IPS DF 19.7 (cell line): ENCODE results near the gene TAF1B.

Experiments
- DNase-seq: peaks from one replicate; pipeline ENCODE4 v3.0.0-alpha.2; 2013; ENCODE audit warnings: low read depth, low spot score

TAF1B gene

GRCh38 chr2:9807555-9808305 lies 35.5 kb upstream of the TAF1B start:
- DNase-seq: no peak

- no peak for DNase-seq
These were observed 34.8 kb upstream of the TAF1B start for GRCh38 chr2:9808334-9809063.

- DNase-seq: no peak
These were observed 34.3 kb upstream of the TAF1B start for GRCh38 chr2:9809064-9809356.

- DNase-seq: no peak
These were observed 33.7 kb upstream of the TAF1B start for GRCh38 chr2:9809448-9810088.

- DNase-seq: no peak
These were observed 32.1 kb upstream of the TAF1B start for GRCh38 chr2:9811216-9811615.

- no peak for DNase-seq
These were observed 31.4 kb upstream of the TAF1B start for GRCh38 chr2:9811679-9812511.

- DNase-seq: no peak
These were observed 30.3 kb upstream of the TAF1B start for GRCh38 chr2:9812945-9813311.

- DNase-seq: no peak
These were observed 29.8 kb upstream of the TAF1B start for GRCh38 chr2:9813312-9814128.

GRCh38 chr2:9814129-9814868 lies 29.0 kb upstream of the TAF1B start:
- no peak for DNase-seq

- DNase-seq: no peak
These were observed 28.2 kb upstream of the TAF1B start for GRCh38 chr2:9815076-9815475.

GRCh38 chr2:9815844-9816279 lies 27.4 kb upstream of the TAF1B start:
- DNase-seq: no peak

GRCh38 chr2:9818097-9818496 lies 25.2 kb upstream of the TAF1B start:
- DNase-seq: no peak

- DNase-seq: no peak
These were observed 23.7 kb upstream of the TAF1B start for GRCh38 chr2:9819551-9819950.

GRCh38 chr2:9820020-9820973 lies 23.0 kb upstream of the TAF1B start:
- no peak for DNase-seq

GRCh38 chr2:9821805-9822445 lies 21.3 kb upstream of the TAF1B start:
- DNase-seq: no peak

- DNase-seq: no peak
These were observed 18.8 kb upstream of the TAF1B start for GRCh38 chr2:9824441-9824840.

GRCh38 chr2:9824956-9825720 lies 18.1 kb upstream of the TAF1B start:
- DNase-seq: no peak

GRCh38 chr2:9826208-9826607 lies 17.1 kb upstream of the TAF1B start:
- no peak for DNase-seq
